Ecto neural progenitor cell (in vitro differentiated cells): ENCODE data around the gene PLEKHA1.

Source experiments
- DNase-seq: peaks from one replicate; pipeline ENCODE4 v3.0.0-alpha.2; 2018; ENCODE audit warnings: low spot score

The PLEKHA1 gene

DNA sequence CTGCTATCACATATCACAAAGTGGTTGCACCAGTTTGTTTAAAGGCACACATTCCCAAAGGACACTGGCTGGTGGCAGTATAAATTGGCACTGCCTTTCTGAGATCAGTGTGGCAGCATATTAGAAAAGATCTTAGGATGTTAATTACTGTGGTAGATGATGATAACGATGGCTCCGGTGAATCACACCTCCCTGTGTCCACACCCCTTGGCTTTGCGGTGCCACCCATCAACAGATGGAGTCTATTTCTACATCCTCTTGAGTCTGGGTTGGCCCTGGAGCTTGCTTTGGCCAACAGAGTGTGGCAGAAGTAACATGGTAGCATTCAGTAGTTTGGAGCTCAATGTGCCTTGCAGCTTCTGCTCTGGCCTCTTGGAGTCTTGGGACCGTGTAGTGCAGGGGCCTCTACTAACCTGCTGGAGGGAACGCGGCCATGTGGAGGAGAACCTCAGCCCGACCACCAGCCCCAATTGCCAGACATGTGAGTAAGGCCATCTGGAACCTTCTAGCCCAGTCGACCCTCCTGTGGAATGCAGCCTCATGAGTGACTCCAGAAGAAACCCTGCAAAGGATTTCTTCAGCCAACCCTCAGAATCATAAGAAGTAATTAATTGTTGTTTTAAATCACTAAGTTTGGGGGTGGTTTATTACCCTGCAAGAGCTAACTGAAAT is 27.2 kb upstream of the PLEKHA1 start:
- DNase-seq = no peak

DNA sequence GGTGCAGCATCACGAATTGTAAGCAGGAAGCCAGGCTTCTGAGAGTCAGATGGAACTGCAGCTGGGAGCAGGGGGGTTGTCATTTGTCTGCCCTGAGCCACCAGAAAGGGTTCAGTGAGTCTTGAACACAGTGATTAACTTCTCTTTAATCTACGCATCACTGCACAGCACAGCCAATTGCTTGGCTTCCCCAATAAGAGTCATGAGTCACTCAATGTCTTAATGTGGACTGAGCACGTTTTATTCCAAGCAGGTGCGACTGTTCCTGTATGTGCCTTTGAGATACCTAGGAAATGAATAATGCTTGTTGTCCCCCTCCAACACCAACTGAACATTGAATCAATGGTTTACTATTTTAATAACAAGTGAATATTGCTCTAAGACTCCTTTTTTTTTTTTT is 26.0 kb upstream of the PLEKHA1 start:
- DNase-seq = no peak

- no peak for DNase-seq
Measured at GRCh38 chr10:122348935-122349361, 25.6 kb upstream of the PLEKHA1 start.

DNA sequence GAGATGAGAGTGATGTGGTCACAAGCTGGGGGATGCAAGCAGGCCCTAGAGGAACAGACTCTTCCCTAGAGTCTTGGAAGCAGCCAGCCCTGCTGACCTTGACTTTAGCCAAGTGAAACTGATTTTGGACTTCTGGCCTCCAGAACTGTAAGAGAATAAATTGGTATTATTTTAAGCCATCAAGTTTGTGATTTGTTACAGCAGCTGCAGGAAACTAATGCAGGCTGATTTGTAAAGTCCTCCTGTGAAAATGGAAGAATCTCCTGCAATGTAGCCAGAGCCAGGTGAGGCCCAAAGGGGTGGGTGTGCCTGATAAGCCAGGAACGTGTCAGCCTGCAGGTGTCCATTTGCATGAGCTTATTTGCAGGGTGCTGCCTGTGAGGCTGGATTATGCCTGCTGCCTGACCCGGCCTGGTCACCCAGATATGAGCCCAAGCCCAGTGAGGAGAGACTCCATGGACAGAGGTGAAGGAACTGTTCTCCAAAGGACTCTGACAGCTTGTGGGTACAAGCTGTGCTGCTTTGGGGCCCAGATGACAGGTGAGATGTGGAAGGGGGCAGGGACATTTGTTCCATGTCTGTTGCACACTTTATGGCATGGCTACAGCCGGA is 24.6 kb upstream of the PLEKHA1 start:
- no peak for DNase-seq

DNA sequence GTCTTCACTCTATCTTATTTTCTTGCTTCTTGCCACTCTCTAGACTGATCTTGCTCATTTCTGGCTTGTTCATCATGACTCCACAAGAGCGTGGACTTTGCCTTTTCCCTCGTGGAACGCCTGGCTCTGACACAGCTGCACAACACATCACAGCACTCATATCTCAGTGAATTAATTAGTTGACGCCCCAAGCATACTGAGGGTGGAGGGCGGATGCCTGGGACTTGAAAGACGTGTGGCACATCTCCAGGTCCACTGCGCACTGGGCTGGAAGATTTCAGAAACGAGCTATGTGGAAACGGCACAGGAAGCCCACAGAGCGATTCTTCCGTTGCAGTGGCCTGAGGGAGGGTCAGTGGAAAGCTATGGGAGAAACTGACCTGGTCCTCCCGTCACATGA is 23.6 kb upstream of the PLEKHA1 start:
- DNase-seq = no peak

DNA sequence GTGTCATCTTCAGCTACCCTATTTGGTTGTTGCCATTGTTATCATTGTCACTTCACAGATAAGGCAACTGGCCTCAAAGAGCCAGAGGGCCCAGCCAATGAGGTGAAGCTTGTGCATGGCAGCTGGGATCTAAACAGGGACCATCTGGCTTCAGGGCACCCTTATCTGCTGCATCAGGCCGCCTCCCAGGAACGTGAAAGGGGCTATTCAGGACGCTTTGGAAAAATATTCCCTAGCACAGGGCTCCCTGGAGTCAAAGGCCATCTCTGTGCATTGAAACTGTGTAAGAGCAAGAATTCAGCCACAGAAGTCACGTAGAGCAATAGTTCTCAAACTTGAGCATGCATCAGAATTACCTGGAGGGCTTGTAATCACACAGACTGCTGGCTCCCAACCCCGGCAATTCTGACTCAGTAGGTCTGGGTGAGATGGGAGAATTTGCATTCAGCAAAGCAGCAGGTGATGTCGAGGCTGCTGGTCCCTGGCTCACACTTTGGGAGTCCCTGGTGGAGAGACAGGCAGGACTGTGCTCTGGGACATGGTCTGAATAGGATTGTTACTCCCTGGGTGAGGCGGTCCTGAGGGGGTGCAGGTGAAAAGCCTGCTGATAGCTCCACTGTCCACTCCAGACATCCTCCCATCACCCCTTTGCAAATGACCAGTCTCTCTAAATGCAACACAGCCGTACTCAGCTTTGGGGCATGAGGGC is 21.5 kb upstream of the PLEKHA1 start:
- no peak for DNase-seq

DNA sequence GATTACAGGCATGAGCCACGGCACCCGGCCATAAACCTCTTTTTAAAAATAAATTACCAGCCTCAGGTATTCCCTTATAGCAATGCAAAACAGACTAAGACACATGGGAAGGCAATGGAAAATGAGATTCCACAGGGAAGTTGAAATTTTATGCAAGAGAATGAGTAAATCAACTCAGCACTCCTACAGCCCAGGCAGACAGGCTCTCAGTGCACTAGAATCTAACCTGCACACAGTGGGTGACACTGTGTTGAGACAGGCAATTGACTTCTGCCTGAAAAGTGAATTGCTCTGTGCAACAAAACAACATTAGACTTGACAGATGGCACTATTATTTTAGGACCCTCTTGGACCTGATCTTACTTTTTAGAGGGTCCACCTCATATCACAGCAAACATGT is 20.1 kb upstream of the PLEKHA1 start:
- DNase-seq = no peak

GRCh38 chr10:122357685-122358084 is 16.8 kb upstream of the PLEKHA1 start:
- no peak for DNase-seq

- DNase-seq = no peak
Measured at GRCh38 chr10:122359621-122360020, 14.9 kb upstream of the PLEKHA1 start.

DNA sequence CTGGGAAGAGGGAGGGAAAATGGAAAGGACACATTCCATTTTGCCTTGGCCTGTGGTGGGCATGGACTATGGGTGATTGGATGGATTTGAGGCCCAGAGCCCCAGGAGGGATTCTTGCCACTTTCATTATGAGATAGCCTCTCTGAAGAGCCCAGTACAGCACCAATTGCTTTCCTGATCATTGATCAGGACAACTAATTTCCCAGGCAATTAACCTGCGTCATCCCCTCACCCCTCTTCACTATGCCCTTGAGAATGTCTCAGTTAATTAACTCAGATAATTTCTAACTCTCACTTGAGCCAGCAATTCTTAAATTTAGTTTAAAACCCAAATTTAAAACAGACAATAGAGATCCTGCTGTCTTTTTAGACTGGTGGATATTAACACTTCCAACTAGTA is 13.5 kb upstream of the PLEKHA1 start:
- DNase-seq = no peak

GRCh38 chr10:122362031-122362592 is 12.4 kb upstream of the PLEKHA1 start:
- no peak for DNase-seq

DNA sequence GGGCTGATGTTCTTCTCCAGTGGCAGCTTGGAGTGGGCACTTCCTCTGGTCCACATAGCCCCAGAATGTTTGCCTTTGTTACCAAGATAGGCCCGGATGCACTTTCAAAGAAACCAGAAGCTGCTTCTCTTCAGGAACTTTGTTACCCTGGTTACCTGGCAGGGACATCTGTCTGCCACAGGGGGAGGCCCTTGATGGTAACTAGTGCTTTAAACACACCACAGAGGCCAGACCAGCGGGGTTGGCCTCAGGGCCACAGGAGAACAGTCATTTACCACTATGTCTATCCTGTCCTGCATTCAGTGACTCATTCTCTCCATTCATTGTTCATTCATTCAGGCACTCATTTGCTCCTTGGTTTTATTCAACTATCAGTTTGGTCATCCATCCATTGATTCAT is 11.9 kb upstream of the PLEKHA1 start:
- DNase-seq = no peak

DNA sequence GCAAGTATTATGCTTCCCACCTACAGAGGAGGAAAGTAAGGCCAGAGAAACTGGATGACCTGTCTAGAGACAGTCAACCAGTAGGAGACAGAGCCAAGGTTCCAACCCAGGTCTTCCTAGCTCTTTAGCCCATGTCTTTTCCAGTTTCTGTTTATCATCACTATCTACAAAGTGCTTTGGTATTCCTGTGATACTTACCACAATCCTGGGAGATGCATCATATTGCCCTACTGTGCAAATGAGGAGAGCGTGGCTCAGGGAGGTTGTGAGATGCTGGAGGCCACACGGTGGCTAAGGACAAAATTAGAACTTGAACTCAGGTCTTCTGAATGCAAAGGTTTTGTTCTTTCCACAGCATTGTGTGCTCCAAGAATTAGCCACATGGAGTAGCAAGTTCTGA is 11.2 kb upstream of the PLEKHA1 start:
- no peak for DNase-seq

DNA sequence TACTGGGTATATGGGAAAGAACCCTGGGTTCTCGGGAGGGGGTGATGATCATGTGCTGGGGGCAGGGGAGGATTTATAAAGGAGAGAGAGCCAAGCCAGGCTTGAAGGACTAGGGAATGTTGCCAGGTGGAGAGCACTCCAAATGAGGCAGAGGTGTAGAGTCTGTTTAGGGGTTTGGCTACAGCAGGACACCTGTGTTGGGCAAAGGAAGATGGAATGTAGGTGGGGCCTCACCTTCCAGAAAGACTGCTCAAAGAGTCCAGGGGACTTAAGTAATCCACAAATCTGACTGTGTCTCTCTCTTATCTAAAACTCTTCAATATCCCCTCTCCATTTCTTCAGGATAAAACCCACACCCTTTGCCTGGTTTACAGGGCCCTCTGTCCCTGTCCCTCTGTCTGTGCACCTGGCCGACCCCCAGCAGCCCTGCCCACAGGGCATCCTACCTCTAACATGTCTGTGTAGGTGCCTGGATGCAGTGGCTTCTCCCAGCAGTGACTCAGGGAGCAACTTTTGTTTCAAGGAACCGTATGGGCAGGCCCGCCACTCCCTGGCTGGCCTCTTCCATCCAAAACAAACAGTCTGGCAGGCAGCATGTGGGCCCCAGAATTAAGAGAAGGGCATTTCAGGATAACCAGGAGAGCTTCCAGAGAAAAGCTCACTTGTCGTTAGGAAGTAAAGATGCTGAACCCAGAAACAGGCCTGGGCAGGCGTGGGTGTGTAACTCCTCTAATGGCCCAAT is 10.6 kb upstream of the PLEKHA1 start:
- DNase-seq = no peak

DNA sequence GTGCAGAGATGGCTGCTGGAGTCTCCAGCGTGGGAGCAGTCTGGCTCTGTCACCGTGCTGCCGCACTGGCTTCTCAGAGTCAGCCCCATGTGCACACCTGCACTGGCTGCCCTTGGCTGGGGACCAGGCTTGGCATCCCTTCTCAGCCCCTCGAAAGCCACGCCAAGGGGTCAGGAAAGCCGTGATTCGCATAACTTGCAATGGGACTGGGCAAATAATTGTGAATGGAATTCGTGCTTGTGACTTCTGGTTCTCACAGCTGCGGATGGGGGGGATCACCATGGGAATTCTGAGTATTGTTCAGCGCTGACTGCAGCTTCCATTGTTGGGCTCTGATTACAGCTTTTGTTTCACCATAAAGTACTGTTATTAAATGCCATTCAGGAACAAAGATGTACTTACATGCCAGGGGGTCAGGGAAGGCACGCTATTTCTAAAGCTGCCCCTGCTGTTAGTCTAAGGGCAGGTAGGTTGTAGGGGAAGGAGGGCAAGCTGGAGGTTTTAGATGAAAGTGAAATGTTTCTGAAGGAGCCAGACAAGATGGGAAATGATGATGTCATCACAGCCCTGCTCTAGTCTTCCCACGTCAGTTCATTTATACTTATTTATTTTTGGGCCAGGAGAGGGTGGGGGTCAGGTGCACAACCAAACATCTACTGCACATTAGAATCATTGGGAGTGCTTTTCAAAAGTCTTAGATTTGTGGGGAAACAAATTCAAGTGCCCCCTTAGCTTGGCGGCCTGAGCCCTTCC is 5.8 kb upstream of the PLEKHA1 start:
- no peak for DNase-seq

DNA sequence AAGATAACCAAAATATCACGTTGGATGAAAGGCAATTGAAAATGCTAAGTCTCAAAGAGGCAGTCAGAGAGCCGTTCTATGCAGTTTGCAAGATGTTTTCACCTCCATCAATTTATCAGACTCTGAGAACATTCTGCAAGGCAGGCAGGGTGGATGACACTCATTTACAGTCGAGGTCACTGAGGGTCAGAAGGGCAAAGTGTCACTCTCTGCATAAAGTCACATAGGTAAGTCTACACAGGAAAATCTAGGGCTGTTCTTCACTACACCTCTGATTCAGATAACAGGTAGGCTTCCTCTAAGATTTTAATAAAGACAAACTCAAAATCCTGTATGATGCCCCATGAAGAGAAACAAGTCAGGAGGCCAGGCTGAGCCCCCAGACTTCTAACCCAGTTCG is 1.4 kb upstream of the PLEKHA1 start:
- no peak for DNase-seq

DNA sequence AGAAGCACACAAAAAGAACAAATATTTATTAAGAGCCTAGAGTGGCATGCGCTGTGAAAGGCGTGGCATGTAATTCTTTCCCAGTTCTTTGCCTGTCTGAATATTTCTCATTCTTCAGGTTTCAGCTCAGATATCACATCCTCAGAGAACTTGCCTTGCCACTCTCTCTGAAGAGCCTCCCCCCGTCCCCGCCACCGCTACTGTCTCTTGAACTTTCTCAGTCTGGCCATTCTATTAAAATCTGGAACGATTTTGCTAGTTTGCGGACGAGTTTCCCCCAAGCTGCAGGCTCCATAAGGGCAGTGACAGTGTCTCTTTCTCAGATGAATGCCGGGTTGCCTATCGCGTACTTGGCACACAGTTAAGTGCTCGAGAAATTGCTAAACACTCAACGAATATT is 787 bp upstream of the PLEKHA1 start:
- no peak for DNase-seq

DNA sequence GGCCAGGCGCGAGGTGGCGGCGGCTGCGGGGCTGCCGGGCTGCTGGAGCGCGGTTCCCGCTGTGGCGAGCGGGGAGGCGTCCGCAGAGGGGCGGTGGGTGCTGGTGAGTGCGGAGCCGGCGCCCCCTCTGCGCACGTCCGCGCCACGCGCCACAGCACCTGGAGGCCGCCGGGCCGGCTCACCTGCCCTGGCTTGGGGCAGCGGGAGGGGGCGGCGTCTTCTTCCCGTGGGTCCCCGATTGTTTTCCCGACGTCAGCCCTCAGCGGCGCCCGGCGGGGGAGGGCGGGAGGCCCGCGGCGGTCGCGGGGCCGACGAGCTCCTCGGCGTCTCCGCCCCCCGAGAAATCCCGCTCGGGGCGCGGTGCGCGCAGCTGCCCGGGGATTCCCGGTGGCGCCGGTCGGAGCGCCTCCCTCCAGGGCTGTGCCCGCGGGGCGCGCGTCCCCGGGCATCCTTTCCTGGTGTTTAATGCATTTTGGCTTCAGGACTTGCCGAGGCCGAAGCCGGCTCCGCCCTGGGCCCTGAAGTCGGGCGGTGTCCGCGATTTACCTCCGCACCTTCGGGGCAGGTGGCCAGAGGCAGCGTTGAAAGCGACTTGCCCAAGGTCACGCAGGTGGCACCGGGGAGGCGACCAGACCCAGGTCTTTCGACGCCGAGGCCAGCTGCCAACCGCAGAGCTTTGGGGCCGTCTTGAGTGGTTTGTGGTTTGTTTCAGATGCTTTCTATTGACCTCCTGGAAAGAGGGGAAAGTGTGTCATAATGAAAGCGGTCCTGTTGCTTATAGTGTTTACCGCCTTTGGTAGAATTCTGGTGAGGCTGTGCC is 561 bp downstream of the PLEKHA1 start:
- peak; percentile 75 for DNase-seq

DNA sequence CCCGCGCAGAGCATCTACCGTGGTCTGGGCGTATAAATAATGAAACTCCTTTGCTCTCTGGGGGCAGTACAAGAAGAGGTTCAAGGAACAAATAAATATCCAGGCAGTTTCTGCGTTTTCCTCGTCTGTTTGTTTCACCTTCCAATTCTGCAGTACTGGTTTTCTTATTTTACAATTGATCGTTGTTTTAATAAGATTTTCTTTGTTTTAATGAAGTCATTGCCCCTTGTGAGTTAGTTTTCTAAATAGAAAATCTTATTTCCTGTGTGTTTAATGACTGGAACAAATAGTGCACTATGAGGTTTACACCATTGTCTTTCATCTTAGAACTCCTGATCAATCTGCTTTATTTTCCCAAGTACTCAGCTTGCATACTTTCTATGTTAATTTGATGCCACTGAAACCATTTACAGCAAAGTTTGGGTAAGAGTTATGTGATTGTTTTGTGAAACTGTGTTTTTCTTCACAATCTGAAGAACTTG is 1.2 kb downstream of the PLEKHA1 start:
- no peak for DNase-seq

GRCh38 chr10:122376364-122376961 is 2.0 kb downstream of the PLEKHA1 start:
- no peak for DNase-seq
